HEK293 (cell line): ENCODE measurements around the gene BOC.

Source experiments
- CTCF ChIA-PET: fragments of 350-600 bp; formaldehyde crosslinking; extraction: SDS; loops from one replicate; lab custom pipeline; 2021; ENCODE audit warnings: antibody characterized with exemption; lab: Yijun Ruan, JAX
- POLR2A ChIA-PET: fragments of 300-600 bp; formaldehyde crosslinking; extraction: SDS; loops from one replicate; lab custom pipeline; 2020; ENCODE audit warnings: antibody characterized with exemption, inconsistent platforms; lab: Yijun Ruan, JAX
- H3K27ac ChIP-seq: fragments of 200-500 bp; sonication (Bioruptor generic); 2 replicates; pipeline ENCODE4 v1.5.1; 2014; ENCODE audit warnings: low read depth, low read length, control low read depth, inconsistent platforms; ENCODE audit errors: extremely low read depth
- H3K36me3 ChIP-seq, 2 experiments: fragments of 200-500 bp in 1 of 2; sonication (Bioruptor generic) in 1 of 2; 1 replicate in 1 of 2; 2 replicates in 1 of 2; pipeline ENCODE4 v1.5.1; 2014 to 2017; ENCODE audit warnings: inconsistent platforms in 2 of 2, low read length in 2 of 2; ENCODE audit not compliant: control insufficient read depth in 2 of 2, insufficient read depth in 1 of 2
- H3K4me1 ChIP-seq: fragments of 200-500 bp; sonication (Bioruptor generic); 2 replicates; pipeline ENCODE4 v1.5.1; 2014; ENCODE audit warnings: mild to moderate bottlenecking, low read length, inconsistent platforms; ENCODE audit not compliant: control insufficient read depth, insufficient read depth
- H3K4me3 ChIP-seq: 2 replicates; pipeline ENCODE4 v1.5.1; 2011; ENCODE audit warnings: low read depth, mild to moderate bottlenecking, control low read depth, low read length, moderate library complexity
- H3K9me3 ChIP-seq: fragments of 200-500 bp; sonication (Bioruptor generic); 2 replicates; pipeline ENCODE4 v1.5.1; 2014; ENCODE audit warnings: low read depth, low read length, inconsistent platforms; ENCODE audit not compliant: control insufficient read depth, insufficient read depth
- BCL11A ChIP-seq: fragments of 450-650 bp; formaldehyde crosslinking; IDR thresholded peaks from 2 replicates; pipeline ENCODE4 v1.5.1; 2016; ENCODE audit warnings: low read depth, missing biosample characterization, missing genetic modification characterization
- GLIS1 ChIP-seq: fragments of 450-650 bp; formaldehyde crosslinking; IDR thresholded peaks from 2 replicates; pipeline ENCODE4 v1.5.1; 2016; ENCODE audit warnings: missing biosample characterization, missing genetic modification characterization
- PRDM10 ChIP-seq: fragments of 450-650 bp; formaldehyde crosslinking; IDR thresholded peaks from 2 replicates; pipeline ENCODE4 v1.5.1; 2016; ENCODE audit warnings: missing biosample characterization, missing genetic modification characterization
- SP2 ChIP-seq: fragments of 450-650 bp; formaldehyde crosslinking; IDR thresholded peaks from 2 replicates; pipeline ENCODE4 v1.5.1; 2016; ENCODE audit warnings: missing biosample characterization, missing genetic modification characterization
- ZIC2 ChIP-seq: fragments of 450-650 bp; formaldehyde crosslinking; IDR thresholded peaks from 2 replicates; pipeline ENCODE4 v1.5.1; 2016; ENCODE audit warnings: missing biosample characterization, missing genetic modification characterization
- ZNF148 ChIP-seq: fragments of 450-650 bp; formaldehyde crosslinking; IDR thresholded peaks from 2 replicates; pipeline ENCODE4 v1.5.0; 2017; ENCODE audit warnings: missing biosample characterization, missing genetic modification characterization, borderline replicate concordance
- ZNF2 ChIP-seq: fragments of 450-650 bp; formaldehyde crosslinking; IDR thresholded peaks from 2 replicates; pipeline ENCODE4 v1.5.1; 2016; ENCODE audit warnings: missing biosample characterization, missing genetic modification characterization
- ZNF404 ChIP-seq: fragments of 450-650 bp; formaldehyde crosslinking; IDR thresholded peaks from 2 replicates; pipeline ENCODE4 v1.5.1; 2017; ENCODE audit warnings: missing biosample characterization, missing genetic modification characterization
- ZNF501 ChIP-seq: fragments of 450-650 bp; formaldehyde crosslinking; IDR thresholded peaks from 2 replicates; pipeline ENCODE4 v1.5.1; 2016; ENCODE audit warnings: missing biosample characterization, missing genetic modification characterization
- ZNF629 ChIP-seq: fragments of 450-650 bp; formaldehyde crosslinking; IDR thresholded peaks from 2 replicates; pipeline ENCODE4 v1.5.1; 2017; ENCODE audit warnings: missing biosample characterization, missing genetic modification characterization

Gene BOC

GRCh38 chr3:113212150-113212843 is 940 bp downstream of the BOC start (continued):
- TF ChIP-seq ZNF404 (tag by site-specific recombination) (no peak), ZNF2 (0 out of 2 replicates have a peak, but pooled peaks have one; percentile 50), ZNF501 (tag by site-specific recombination) (0 out of 2 replicates have a peak, but pooled peaks have one; percentile 36), SP2 (tag by site-specific recombination) (no peak)

GRCh38 chr3:113212844-113213375 is 1.6 kb downstream of the BOC start:
- ChIA-PET POLR2A (no interaction called here), CTCF (interaction anchor here (0.7 kb wide), 1 partner anchor 155 kb away, joined by 3 read pairs; no protein-coding TSS in a partner anchor)
- H3K36me3 ChIP-seq: peaks cover 0 to 18% of the 10 kb centered on the region in 2 experiments; a peak in 2 of 3 replicates
- H3K27ac ChIP-seq: peak overlapping the region; percentile 95; the same call in 1 of the 2 replicates
- H3K4me3 ChIP-seq: peak overlapping the region; percentile 82
- no peaks in the 10 kb centered on the region for H3K9me3 ChIP-seq
- peaks cover 4% of the 10 kb centered on the region; the same call in 1 of the 2 replicates for H3K4me1 ChIP-seq
- TF ChIP-seq ZNF629: no peak
- no peak for TF ChIP-seq ZNF148 (tag by site-specific recombination)
- TF ChIP-seq PRDM10 (tag by site-specific recombination): peak; percentile 91

- peaks cover 4% of the 10 kb centered on the region; the same call in 1 of the 2 replicates for H3K4me1 ChIP-seq
- ChIA-PET CTCF (interaction anchor here (0.7 to 1.2 kb wide), 2 partner anchors 146 to 157 kb away, joined by 3 to 4 read pairs; no protein-coding TSS in a partner anchor), POLR2A (no interaction called here)
- peaks cover 0 to 30% of the 10 kb centered on the region in 2 experiments; a peak in 2 of 3 replicates for H3K36me3 ChIP-seq
- no peaks in the 10 kb centered on the region for H3K9me3 ChIP-seq
- peak; percentile 82 for TF ChIP-seq GLIS1 (tag by site-specific recombination)
- TF ChIP-seq BCL11A (tag by site-specific recombination): no peak
- peak; percentile 53; the same call in 1 of the 2 replicates for TF ChIP-seq ZIC2 (tag by site-specific recombination)
- no peak overlapping the region for H3K4me3 ChIP-seq
- no peak overlapping the region for H3K27ac ChIP-seq
These were observed 2.7 kb downstream of the BOC start for GRCh38 chr3:113213896-113214587.
